Measurements from ENCODE around the gene LRRC3C.

DNA sequence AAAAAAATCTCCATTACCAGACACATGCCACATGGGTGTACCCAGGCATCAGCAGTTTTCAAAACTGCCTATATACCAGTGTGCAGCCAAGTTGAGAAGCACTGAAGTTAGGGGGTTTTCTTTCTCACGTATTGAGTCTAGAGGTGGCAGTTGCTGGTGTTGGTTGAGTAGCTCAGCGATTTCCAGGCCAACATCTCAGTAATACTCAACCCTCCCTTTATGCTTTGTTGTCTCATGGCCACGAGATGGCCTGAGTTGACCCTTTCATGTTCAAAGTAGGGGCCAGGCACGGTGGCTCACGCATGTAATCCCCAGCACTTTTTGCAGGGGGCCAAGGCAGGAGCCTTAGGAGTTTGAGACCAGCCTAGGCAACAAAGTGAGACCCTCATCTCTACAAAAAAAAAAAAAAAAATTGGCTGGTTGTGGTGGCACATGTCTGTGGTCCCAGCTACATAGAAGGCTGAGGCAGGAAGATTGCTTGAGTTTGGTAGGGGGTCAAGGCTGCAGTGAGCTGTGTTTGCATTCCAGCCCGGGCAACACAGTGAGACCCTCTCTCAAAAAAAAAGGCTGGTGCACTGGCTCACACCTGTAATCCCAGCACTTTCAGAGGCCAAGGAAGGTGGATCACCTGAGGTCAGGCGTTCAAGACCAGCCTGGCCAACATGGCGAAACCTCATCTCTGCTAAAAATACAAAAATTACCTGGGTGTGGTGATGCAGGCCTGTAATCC lies 10.8 kb downstream of the LRRC3C start:
- TF ChIP-seq, protein P1, sequence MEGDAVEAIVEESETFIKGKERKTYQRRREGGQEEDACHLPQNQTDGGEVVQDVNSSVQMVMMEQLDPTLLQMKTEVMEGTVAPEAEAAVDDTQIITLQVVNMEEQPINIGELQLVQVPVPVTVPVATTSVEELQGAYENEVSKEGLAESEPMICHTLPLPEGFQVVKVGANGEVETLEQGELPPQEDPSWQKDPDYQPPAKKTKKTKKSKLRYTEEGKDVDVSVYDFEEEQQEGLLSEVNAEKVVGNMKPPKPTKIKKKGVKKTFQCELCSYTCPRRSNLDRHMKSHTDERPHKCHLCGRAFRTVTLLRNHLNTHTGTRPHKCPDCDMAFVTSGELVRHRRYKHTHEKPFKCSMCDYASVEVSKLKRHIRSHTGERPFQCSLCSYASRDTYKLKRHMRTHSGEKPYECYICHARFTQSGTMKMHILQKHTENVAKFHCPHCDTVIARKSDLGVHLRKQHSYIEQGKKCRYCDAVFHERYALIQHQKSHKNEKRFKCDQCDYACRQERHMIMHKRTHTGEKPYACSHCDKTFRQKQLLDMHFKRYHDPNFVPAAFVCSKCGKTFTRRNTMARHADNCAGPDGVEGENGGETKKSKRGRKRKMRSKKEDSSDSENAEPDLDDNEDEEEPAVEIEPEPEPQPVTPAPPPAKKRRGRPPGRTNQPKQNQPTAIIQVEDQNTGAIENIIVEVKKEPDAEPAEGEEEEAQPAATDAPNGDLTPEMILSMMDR (IDR thresholded peaks at IDR 0.05; ENCODE audit: low read length) = no peak
- TF ChIP-seq EZH2 (optimal IDR thresholded peaks at IDR 0.05; ENCODE audit: low read depth, low read length) (no peak), EZH2phosphoT487 (IDR thresholded peaks at IDR 0.05; ENCODE audit: low read length) (no peak)

Measured in MM.1S (cell line).